HFFc6 (cell line): ENCODE measurements around the gene BIN2. TPM values are rescaled to one million over a fixed set of nuclear protein-coding genes. Genes with fewer than 3 reads are reported as not detected.

Experiments
- DNase-seq: peaks from one replicate; pipeline ENCODE4 v3.0.0-alpha.2; 2018
- H3K27ac Mint-ChIP-seq: 2 replicates; pipeline ENCODE4 v1.8.0; 2020; ENCODE audit warnings: mild to moderate bottlenecking, mixed read lengths
- H3K27me3 Mint-ChIP-seq: 2 replicates; pipeline ENCODE4 v1.8.0; 2021; ENCODE audit warnings: mild to moderate bottlenecking, moderate library complexity, mixed read lengths; ENCODE audit not compliant: insufficient read depth
- H3K36me3 Mint-ChIP-seq: 2 replicates; pipeline ENCODE4 v1.8.0; 2021; ENCODE audit warnings: low read depth, mixed read lengths
- H3K4me1 Mint-ChIP-seq: 2 replicates; pipeline ENCODE4 v1.8.0; 2020; ENCODE audit warnings: low read depth, mixed read lengths
- H3K4me3 Mint-ChIP-seq: 2 replicates; pipeline ENCODE4 v1.8.0; 2020; ENCODE audit warnings: mild to moderate bottlenecking, moderate library complexity, mixed read lengths
- H3K9me3 Mint-ChIP-seq: 2 replicates; pipeline ENCODE4 v1.8.0; 2020; ENCODE audit warnings: mild to moderate bottlenecking, mixed read lengths
- total RNA-seq, 6 experiments: library from RNA; stranded (reverse); fragmentation: NEBNext Ultra II Directional; extraction: Animal tissue kit (Norgen Biotek cat#: 25700); gene quantifications; 2 replicates in 1 of 6; 3 replicates in 5 of 6; pipeline ENCODE4 v1.2.3, GENCODE V29; 2021
- TF ChIP-seq, protein P1 (sequence below): fragments of 200-600 bp; sonication (generic); IDR thresholded peaks from 2 replicates; pipeline ENCODE4 v1.5.0; 2021; ENCODE audit warnings: antibody characterized with exemption, mild to moderate bottlenecking

Gene BIN2
- total RNA-seq, 6 experiments from 2014 or later: not detected

DNA sequence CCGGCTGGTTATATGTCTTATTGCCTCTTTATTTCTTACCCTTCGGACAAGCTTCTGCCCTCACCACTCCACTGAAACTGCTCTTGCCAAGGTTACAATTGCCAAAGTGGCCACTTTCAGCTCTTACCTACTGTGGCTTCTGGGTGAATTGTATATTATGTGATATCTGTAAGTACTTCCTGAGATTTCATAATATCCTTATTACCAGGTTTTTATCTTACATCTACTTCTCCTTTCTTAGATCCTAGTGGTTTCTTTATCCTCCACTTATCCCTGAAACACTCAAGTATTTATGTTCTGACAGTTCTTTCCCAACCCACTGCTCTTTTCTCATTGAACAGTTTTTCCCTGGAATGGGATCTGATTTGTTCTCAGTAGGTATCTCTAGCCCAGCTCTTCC, 12.0 kb upstream of the BIN2 start:
- H3K27me3 Mint-ChIP-seq: peaks cover 4% of the 10 kb centered on the region
- H3K27ac Mint-ChIP-seq: no peak overlapping the region
- DNase-seq: no peak
- no peaks in the 10 kb centered on the region for H3K36me3 Mint-ChIP-seq
- no peak overlapping the region for H3K4me3 Mint-ChIP-seq
- H3K4me1 Mint-ChIP-seq: peaks cover 9% of the 10 kb centered on the region
- H3K9me3 Mint-ChIP-seq: no peaks in the 10 kb centered on the region
- TF ChIP-seq, protein P1, sequence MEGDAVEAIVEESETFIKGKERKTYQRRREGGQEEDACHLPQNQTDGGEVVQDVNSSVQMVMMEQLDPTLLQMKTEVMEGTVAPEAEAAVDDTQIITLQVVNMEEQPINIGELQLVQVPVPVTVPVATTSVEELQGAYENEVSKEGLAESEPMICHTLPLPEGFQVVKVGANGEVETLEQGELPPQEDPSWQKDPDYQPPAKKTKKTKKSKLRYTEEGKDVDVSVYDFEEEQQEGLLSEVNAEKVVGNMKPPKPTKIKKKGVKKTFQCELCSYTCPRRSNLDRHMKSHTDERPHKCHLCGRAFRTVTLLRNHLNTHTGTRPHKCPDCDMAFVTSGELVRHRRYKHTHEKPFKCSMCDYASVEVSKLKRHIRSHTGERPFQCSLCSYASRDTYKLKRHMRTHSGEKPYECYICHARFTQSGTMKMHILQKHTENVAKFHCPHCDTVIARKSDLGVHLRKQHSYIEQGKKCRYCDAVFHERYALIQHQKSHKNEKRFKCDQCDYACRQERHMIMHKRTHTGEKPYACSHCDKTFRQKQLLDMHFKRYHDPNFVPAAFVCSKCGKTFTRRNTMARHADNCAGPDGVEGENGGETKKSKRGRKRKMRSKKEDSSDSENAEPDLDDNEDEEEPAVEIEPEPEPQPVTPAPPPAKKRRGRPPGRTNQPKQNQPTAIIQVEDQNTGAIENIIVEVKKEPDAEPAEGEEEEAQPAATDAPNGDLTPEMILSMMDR: no peak

DNA sequence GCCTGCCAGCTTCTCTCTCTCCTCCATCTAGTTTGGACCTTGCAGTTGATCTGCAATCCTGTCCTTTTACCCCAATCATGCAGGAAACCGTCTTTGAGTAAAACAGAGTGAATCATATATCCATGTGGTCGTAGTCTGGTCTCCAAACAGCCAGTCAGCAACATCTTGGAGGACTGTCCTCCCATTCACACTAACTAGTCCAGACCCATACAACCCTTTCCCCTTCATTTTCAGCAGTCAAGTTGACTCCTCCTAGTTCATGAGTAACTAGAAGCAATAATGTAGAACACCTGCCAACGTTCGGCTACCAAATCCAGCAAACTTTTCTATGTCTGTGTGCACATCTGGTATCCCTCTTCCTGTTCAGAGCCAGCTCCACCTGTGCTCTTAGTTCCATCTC, 10.8 kb upstream of the BIN2 start:
- Mint-ChIP-seq H3K4me1 (peaks cover 16% of the 10 kb centered on the region), H3K36me3 (no peaks in the 10 kb centered on the region), H3K27ac (no peak overlapping the region), H3K4me3 (no peak overlapping the region), H3K27me3 (peaks cover 4% of the 10 kb centered on the region), H3K9me3 (no peaks in the 10 kb centered on the region)
- DNase-seq: peak; percentile 16
- TF ChIP-seq, protein P1: no peak

DNA sequence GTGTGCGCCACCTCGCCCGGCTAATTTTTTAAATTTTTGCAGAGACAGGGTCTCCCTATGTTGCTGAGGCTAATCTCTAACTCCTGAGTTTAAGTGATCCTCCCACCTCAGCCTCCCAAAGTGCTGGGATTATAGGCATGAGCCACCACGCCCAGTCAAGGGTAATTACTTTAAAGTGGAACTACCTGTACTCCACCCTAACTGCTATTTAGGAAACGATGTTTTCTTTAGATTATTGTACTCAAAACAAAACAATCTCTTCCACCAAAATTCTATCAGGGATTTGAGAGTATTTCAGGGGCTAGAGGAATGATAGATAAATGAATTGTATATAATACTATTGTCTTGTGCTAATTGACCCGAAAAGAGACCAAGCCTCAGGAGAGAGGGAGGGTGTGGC, 9.6 kb upstream of the BIN2 start:
- TF ChIP-seq, protein P1: no peak
- H3K4me3 Mint-ChIP-seq: no peak overlapping the region
- H3K27ac Mint-ChIP-seq: no peak overlapping the region
- H3K4me1 Mint-ChIP-seq: peaks cover 18% of the 10 kb centered on the region
- H3K36me3 Mint-ChIP-seq: no peaks in the 10 kb centered on the region
- no peaks in the 10 kb centered on the region for H3K9me3 Mint-ChIP-seq
- no peak for DNase-seq
- H3K27me3 Mint-ChIP-seq: peaks cover 4% of the 10 kb centered on the region

DNA sequence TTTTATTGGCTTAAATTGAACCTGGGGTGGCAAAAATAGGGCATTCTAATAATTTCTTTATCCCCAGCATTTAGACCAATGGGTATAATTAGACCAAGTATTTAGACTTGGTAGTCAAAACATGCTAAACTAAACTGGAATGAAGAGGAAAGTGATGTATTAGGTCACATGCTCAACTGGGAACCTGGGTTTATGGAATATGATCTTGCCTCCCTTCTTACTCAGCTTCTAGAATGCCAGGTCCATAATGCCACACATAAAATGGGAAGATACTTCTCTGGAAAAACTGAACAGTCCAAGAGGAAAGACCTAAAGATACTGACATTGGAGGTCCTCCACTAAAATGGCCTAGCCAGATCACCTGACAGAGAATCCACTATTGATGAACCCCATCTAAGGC, 6.2 kb upstream of the BIN2 start:
- Mint-ChIP-seq H3K4me3 (no peak overlapping the region), H3K27ac (no peak overlapping the region), H3K4me1 (peaks cover 32% of the 10 kb centered on the region), H3K27me3 (peaks cover 5% of the 10 kb centered on the region; the same call in 1 of the 2 replicates), H3K9me3 (no peaks in the 10 kb centered on the region), H3K36me3 (no peaks in the 10 kb centered on the region)
- TF ChIP-seq, protein P1: no peak
- DNase-seq: no peak

DNA sequence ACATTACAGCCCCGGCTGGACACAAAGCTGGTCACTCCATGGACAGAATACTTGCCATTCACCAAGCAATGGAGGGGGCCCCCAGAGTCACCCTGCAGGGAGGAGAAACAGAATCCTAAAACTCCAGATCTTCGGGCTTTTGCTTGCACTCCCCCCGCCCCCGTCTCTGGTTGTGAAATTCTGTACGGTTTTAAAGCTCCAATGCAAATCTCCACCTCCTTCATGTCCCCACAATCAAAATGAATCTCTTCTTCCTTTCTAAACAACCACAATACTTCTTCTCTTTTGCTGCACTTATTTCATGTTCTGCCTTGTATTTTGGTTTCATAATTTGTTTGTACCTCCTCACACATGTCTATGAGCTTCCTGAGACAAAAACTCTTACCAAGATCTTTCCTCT, 5.8 kb upstream of the BIN2 start:
- H3K27ac Mint-ChIP-seq: no peak overlapping the region
- no peaks in the 10 kb centered on the region for H3K36me3 Mint-ChIP-seq
- H3K27me3 Mint-ChIP-seq: peaks cover 5% of the 10 kb centered on the region; the same call in 1 of the 2 replicates
- no peak for DNase-seq
- H3K4me3 Mint-ChIP-seq: no peak overlapping the region
- peaks cover 27% of the 10 kb centered on the region for H3K4me1 Mint-ChIP-seq
- H3K9me3 Mint-ChIP-seq: no peaks in the 10 kb centered on the region
- TF ChIP-seq, protein P1: no peak

DNA sequence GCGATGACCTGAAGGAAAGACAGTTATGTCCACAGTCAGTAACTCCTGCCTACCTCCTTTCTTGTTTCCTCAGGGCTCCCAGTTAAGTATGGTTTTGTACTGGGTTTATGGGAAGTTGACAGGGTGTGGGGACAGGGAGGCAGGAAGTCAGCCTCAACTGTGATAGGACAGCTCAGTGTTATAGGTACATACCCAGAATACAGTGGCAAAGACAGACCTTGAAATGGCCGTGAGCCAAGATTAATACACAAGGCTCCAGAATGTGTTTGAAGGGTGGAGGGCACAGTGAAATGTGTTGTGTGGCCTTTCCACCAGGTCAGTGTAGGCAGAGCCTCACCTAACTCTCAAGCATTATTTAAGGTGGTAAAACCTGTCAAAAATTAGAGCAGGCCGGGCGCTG, 4.6 kb upstream of the BIN2 start:
- no peaks in the 10 kb centered on the region for H3K36me3 Mint-ChIP-seq
- peaks cover 24% of the 10 kb centered on the region for H3K4me1 Mint-ChIP-seq
- no peak overlapping the region for H3K27ac Mint-ChIP-seq
- no peaks in the 10 kb centered on the region for H3K9me3 Mint-ChIP-seq
- TF ChIP-seq, protein P1: no peak
- DNase-seq: no peak
- peaks cover 3% of the 10 kb centered on the region; the same call in 1 of the 2 replicates for H3K27me3 Mint-ChIP-seq
- H3K4me3 Mint-ChIP-seq: no peak overlapping the region
